Body of pancreas (tissue), 4 donors: Measurements from ENCODE around the gene TIMP2. TPM values are rescaled to one million over a fixed set of nuclear protein-coding genes. Genes with fewer than 3 reads are reported as not detected.

Experiments
- ATAC-seq: fragments of 150-250 bp; one replicate; pipeline ENCODE4 v1.9.1; 2016
- DNase-seq, 4 donors: peaks; one replicate each; pipeline ENCODE4 v3.0.0-alpha.2; 2019
- H3K27ac ChIP-seq, 4 donors: fragments of 200-600 bp; sonication (generic); 1 replicate in 3 of 4; 2 replicates in 1 of 4; pipeline versions ENCODE4 v1.5.1 to v1.6.1; 2016 to 2019; ENCODE audit warnings: mild to moderate bottlenecking in 1 of 4, mixed read lengths in 1 of 4, moderate library complexity in 1 of 4
- H3K27me3 ChIP-seq, 2 donors: fragments of 200-600 bp; sonication (generic); one replicate each; pipeline ENCODE4 v1.6.0; 2016; ENCODE audit warnings: mild to moderate bottlenecking in 1 of 2
- H3K36me3 ChIP-seq, 2 donors: fragments of 200-600 bp; sonication (generic); replicated peaks in 1 of 2; 2 replicates each; pipeline ENCODE4 v1.5.1; 2016; ENCODE audit warnings: low read depth in 2 of 2; ENCODE audit not compliant: insufficient read depth in 1 of 2
- H3K4me1 ChIP-seq: fragments of 200-600 bp; sonication (generic); one replicate; pipeline ENCODE4 v1.6.0; 2016
- H3K4me3 ChIP-seq, 2 donors: fragments of 200-600 bp; sonication (generic); 1 replicate in 1 of 2; 2 replicates in 1 of 2; pipeline ENCODE4 v1.5.1; 2016 to 2019
- H3K9me3 ChIP-seq, 3 donors: fragments of 200-600 bp; sonication (generic); 1 replicate in 2 of 3; 2 replicates in 1 of 3; pipeline ENCODE4 v1.5.1; 2016
- POLR2A ChIP-seq, 3 donors: fragments of 450-650 bp; IDR thresholded peaks; one replicate each; pipeline ENCODE4 v1.6.1; 2016; ENCODE audit warnings: antibody characterized with exemption in 3 of 3, mild to moderate bottlenecking in 2 of 3
- WGBS, 2 donors: methylation state at CpG; one replicate each; pipeline ENCODE4 v1.1.5; 2017; 5-methylcytosine and 5-hydroxymethylcytosine counted together
- intact Hi-C: fragments of 100-400 bp; cut with DNase I; formaldehyde crosslinking; loops from one replicate; pipeline ENCODE4 v1.15.1; 2023
- total RNA-seq, 2 donors: library from RNA; depleted of rRNA; stranded (reverse); fragments of >200 nt; gene quantifications; one replicate each; pipeline ENCODE4 v1.1.0, GENCODE V29; 2016
- TF ChIP-seq, protein P1 (sequence below), 7 experiments: fragments of 450-650 bp in 4 of 7; fragments of 200-600 bp in 3 of 7; sonication (generic) in 3 of 7; IDR thresholded peaks; one replicate each; pipeline ENCODE4 v1.5.1; 2016 to 2019; ENCODE audit warnings: antibody characterized with exemption in 7 of 7

The TIMP2 gene
- total RNA-seq, 2 donors from 2014 or later, result 50.1 to 53.7 TPM

DNA sequence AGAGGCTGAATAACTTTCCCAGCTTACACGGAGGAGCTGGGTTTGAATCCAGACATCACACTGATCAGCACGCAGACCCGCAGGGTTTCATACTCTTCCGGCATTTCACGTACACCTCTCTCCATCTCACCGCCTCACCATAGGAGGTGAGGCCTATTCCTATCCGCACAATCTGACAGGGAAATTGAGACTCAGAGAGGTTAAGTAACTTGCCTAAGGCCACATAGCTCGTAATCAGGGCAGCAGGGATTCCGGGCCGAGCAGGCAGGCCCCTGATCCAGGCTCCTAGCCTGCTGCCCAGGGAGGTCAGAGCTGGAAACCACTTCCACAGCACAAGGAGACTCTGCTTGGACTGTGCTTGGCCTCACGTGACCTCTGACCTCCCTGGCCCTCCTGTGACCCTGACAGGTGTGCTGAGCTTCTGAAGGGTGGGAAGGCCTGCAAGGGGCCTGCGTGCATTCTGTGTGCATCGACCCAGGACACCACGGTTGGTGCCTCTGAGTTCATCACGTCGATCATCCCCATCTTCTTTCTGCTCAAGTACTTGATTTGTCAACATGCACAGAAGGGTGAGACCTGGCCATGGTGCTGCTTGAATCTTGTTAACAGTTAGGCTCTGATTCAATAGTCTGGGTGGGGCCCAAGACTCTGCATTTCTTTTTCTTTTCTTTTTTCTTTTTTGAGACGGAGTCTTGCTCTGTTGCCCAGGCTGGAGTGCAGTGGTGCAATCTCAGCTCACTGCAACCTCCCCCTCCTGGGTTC, 26.9 kb downstream of the TIMP2 start:
- TF ChIP-seq POLR2A (IDR thresholded peaks at IDR 0.05), result no peak
- TF ChIP-seq, protein P1, sequence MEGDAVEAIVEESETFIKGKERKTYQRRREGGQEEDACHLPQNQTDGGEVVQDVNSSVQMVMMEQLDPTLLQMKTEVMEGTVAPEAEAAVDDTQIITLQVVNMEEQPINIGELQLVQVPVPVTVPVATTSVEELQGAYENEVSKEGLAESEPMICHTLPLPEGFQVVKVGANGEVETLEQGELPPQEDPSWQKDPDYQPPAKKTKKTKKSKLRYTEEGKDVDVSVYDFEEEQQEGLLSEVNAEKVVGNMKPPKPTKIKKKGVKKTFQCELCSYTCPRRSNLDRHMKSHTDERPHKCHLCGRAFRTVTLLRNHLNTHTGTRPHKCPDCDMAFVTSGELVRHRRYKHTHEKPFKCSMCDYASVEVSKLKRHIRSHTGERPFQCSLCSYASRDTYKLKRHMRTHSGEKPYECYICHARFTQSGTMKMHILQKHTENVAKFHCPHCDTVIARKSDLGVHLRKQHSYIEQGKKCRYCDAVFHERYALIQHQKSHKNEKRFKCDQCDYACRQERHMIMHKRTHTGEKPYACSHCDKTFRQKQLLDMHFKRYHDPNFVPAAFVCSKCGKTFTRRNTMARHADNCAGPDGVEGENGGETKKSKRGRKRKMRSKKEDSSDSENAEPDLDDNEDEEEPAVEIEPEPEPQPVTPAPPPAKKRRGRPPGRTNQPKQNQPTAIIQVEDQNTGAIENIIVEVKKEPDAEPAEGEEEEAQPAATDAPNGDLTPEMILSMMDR (IDR thresholded peaks at IDR 0.05), result no peak
- H3K27me3 ChIP-seq, result no peaks in the 10 kb centered on the region
- H3K36me3 ChIP-seq, result no peaks in the 10 kb centered on the region
- ATAC-seq (no peak), DNase-seq (no peak)
- intact Hi-C loops, result no loop called here
- peaks cover 18% of the 10 kb centered on the region for H3K4me1 ChIP-seq
- no peak overlapping the region for H3K4me3 ChIP-seq
- H3K27ac ChIP-seq, result no peak overlapping the region
- H3K9me3 ChIP-seq, result no peaks in the 10 kb centered on the region
- 82 to 84% methylated on average over 16 to 17 of the region's 17 CpGs for WGBS, 2 donors

DNA sequence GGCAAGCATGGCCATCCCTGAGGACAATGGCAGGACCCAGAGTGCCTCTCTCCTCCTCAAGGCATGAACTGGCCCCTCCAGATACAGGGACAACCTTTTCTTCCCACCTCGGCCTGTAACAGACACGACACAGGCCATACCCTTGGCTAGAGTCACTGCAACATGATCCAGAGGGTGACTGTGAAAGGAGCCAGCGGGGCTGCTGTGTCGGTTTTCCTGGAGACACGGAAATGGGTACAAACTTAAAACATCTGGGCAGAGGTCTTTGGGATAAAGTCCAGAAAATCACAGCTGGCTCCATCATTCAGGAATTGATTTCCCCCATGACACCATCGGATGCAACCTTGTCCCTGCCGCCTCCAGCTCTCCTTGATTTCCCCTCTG, 27.5 kb downstream of the TIMP2 start:
- H3K4me1 ChIP-seq, result peaks cover 13% of the 10 kb centered on the region

DNA sequence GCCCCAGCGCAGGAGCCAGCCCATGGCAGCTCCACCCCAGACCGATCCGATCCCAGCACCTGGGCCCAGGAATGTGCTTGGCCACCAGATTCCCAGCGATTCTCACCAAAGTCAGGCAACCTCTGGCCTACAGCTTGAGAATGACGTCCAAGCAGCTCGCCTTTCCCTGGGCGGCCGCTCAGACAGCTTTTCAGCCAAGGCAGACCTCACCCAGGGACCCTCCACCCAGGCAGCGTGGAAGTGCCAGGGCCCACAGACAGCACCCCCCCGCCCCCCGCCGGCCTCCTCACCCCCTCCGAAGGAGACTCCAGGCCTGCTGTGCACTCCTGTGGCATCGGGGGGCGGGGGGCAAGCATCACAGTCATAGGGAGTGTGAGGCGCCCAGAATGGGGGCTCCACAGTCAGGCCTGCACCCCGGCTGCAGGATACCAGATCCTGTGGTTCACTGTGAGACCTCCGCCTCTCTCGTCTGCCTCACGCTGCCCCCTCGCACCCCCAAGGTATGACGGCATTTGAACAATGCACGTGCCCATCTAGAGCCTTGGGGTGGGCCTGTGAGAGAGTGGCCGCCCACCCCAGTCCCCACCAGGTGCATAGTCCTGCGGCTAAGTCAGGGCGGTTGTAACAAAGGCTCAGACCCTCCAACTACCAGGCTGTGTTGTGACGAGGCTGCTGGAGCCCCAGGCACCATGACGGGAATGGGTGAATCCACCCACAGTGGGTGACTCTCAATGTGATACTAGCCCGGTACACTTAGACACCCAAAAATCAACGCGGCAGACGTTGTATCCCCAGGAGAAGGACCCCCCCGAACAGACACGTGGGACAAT, 28.1 kb downstream of the TIMP2 start:
- Histone ChIP-seq H3K4me1 (peaks cover 13% of the 10 kb centered on the region), H3K9me3 (no peaks in the 10 kb centered on the region), H3K4me3 (no peak overlapping the region), H3K27ac (no peak overlapping the region), H3K27me3 (no peaks in the 10 kb centered on the region), H3K36me3 (no peaks in the 10 kb centered on the region)
- intact Hi-C loops, result no loop called here
- TF ChIP-seq, protein P1 (IDR thresholded peaks at IDR 0.05), result no peak
- TF ChIP-seq POLR2A (IDR thresholded peaks at IDR 0.05), result no peak
- WGBS, 2 donors, result 83 to 93% methylated on average over 11 to 32 of the region's 34 CpGs
- ATAC-seq (no peak), DNase-seq (no peak)

More for the DNA sequence above, 27.5 kb downstream of the TIMP2 start:
- Histone ChIP-seq H3K27me3 (no peaks in the 10 kb centered on the region), H3K4me3 (no peak overlapping the region), H3K36me3 (no peaks in the 10 kb centered on the region), H3K9me3 (no peaks in the 10 kb centered on the region), H3K27ac (no peak overlapping the region)
- 84 to 96% methylated on average over 5 to 7 of the region's 7 CpGs for WGBS, 2 donors
- no peak for DNase-seq
- no peak for ATAC-seq
- intact Hi-C loops, result no loop called here
- TF ChIP-seq, protein P1 (IDR thresholded peaks at IDR 0.05), result no peak
- TF ChIP-seq POLR2A (IDR thresholded peaks at IDR 0.05), result no peak

DNA sequence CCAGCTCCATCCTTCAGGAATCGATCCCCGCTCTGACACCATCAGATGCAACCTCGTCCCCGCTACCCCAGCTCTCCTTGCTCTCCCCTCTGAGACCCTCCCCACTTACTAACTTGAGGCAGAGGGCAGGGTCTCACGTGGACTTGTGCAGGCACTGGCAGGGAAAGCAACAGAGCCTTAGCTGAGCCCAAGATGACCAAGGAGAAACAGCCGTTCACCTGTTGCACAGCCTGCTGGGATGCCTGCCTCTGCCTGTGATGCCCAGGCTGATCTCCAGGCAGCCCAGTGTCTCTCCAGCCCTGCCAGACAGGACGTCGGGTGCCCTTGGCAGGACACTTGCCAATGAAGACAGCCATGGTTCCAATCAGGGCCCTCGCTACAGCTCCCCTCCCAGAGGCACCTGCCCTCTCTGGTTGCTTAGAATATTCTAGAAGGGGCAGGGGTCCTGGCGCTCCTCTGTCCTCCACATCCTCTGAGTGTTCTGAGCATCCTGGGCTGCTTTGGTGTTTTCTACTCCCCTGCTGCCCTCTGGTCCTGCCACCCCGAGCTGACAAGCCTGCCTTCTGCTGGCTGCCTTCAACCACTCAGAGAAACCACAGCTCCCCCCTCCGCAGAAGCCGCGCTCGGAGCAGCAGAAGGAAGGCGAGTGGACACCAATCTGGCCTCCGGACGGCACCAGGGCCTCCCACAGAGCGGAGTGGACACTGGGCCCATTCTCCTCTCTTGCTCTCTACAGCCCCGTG, 28.9 kb downstream of the TIMP2 start:
- intact Hi-C loops, result no loop called here

More for the DNA sequence above, 28.9 kb downstream of the TIMP2 start:
- Histone ChIP-seq H3K9me3 (no peaks in the 10 kb centered on the region), H3K27ac (peak overlapping the region in 1 of 4 donors; percentile 21), H3K36me3 (no peaks in the 10 kb centered on the region), H3K4me1 (peaks cover 13% of the 10 kb centered on the region), H3K4me3 (no peak overlapping the region), H3K27me3 (no peaks in the 10 kb centered on the region)
- ATAC-seq (no peak), DNase-seq (no peak)
- WGBS, 2 donors, result 86 to 96% methylated on average over 8 to 20 of the region's 20 CpGs
- TF ChIP-seq, protein P1 (IDR thresholded peaks at IDR 0.05), result no peak
- TF ChIP-seq POLR2A (IDR thresholded peaks at IDR 0.05), result no peak
